Measurements from ENCODE around the gene OOSP2.
"Not testable (repeated sequence)": the region's sequence is repeated elsewhere in the genome, so short reads cannot be mapped to it uniquely, and the experiment has no call there.

Gene OOSP2, protein sequence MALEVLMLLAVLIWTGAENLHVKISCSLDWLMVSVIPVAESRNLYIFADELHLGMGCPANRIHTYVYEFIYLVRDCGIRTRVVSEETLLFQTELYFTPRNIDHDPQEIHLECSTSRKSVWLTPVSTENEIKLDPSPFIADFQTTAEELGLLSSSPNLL

DNA sequence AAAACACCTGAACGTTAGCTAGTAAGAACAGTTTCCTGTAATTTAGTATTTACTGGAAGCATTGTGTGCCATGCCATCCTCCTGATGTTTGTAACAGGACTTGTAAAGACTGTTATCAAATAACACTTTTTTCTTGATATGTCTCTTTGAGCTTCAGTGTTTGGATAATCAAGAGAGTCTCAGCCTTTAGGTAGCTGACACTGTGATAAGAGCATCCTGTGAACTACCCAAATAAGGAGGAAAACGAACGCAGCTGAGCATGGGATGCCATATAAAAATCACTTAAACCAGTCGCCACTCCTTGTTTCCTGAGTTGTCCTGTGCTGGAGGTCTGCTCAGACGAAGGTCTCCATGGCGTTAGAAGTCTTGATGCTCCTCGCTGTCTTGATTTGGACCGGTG is at the start of gene OOSP2:
Gene OOSP2, plus strand, starts transcription at position 301 of the 400 bp plus-strand sequence. Its CDS starts 51 bp downstream, at position 352.
- H3K4me3 ChIP-seq (ENCODE audit: low read depth, low read length), result no peak within 1 kb of the TSS
- no peaks in the 10 kb centered on the region for H3K79me2 ChIP-seq (ENCODE audit: control insufficient read depth, insufficient read depth, low read length, unreplicated experiment)
- H3K27me3 ChIP-seq (ENCODE audit: insufficient read depth, low read length), result no peaks in the 10 kb centered on the region
- no peaks in the 10 kb centered on the region for H3K36me3 ChIP-seq (ENCODE audit: insufficient read depth, low read length)
- H3K27ac ChIP-seq (ENCODE audit: low read depth, low read length), result no peak within 1 kb of the TSS
- no peaks in the 10 kb centered on the region for H3K4me1 ChIP-seq (ENCODE audit: control insufficient read depth, insufficient read depth, low read length, unreplicated experiment)
- H2AFZ ChIP-seq (ENCODE audit: low read length, unreplicated experiment), result no peak within 1 kb of the TSS

DNA sequence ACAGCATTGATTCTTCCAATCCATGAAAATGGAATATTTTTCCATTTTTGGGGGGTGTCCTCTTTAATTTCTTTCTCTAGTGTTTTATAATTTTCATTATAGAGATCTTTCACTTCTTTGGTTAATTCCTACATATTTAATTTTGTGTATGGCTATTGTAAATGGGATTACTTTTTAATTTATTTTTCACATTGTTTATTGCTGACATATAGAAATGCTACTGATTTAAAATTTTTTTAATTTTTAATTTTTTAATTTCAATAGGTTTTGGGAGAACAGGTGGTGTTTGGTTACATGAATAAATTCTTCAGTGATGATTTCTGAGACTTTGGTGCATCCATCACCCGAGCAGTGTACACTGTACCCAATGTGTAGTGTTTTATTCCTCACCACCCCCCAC is 49.8 kb upstream of the OOSP2 start:
- H3K27me3 ChIP-seq (ENCODE audit: insufficient read depth, low read length), result no peaks in the 10 kb centered on the region
- H3K27ac ChIP-seq (ENCODE audit: low read depth, low read length), result no peak overlapping the region
- H2AFZ ChIP-seq (ENCODE audit: low read length, unreplicated experiment), result no peak overlapping the region
- no peaks in the 10 kb centered on the region for H3K36me3 ChIP-seq (ENCODE audit: insufficient read depth, low read length)
- no peak overlapping the region for H3K4me3 ChIP-seq (ENCODE audit: low read depth, low read length)
- no peaks in the 10 kb centered on the region for H3K79me2 ChIP-seq (ENCODE audit: control insufficient read depth, insufficient read depth, low read length, unreplicated experiment)
- H3K4me1 ChIP-seq (ENCODE audit: control insufficient read depth, insufficient read depth, low read length, unreplicated experiment), result no peaks in the 10 kb centered on the region

DNA sequence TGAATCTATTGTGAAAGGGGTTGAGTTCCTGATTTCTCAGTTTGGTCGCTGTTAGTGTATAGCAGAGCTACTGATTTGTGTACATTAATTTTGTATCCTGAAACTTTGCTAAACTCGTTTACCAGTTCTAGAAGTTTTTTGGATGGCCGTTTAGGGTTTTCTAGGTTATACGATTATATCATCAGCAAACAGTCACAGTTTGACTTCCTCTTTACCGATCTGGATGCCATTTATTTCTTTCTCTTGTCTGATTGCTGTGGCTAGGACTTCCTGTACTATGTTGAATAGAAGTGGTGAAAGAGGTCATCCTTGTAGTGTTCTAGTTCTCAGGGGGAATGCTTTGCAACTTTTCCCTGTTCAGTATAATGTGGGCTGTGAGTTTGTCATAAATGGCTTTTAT is 47.8 kb upstream of the OOSP2 start:
- H3K27ac ChIP-seq (ENCODE audit: low read depth, low read length), result no peak overlapping the region
- no peaks in the 10 kb centered on the region for H3K36me3 ChIP-seq (ENCODE audit: insufficient read depth, low read length)
- no peaks in the 10 kb centered on the region for H3K27me3 ChIP-seq (ENCODE audit: insufficient read depth, low read length)
- H3K4me3 ChIP-seq (ENCODE audit: low read depth, low read length), result no peak overlapping the region
- H3K4me1 ChIP-seq (ENCODE audit: control insufficient read depth, insufficient read depth, low read length, unreplicated experiment), result no peaks in the 10 kb centered on the region
- no peak overlapping the region for H2AFZ ChIP-seq (ENCODE audit: low read length, unreplicated experiment)
- no peaks in the 10 kb centered on the region for H3K79me2 ChIP-seq (ENCODE audit: control insufficient read depth, insufficient read depth, low read length, unreplicated experiment)

DNA sequence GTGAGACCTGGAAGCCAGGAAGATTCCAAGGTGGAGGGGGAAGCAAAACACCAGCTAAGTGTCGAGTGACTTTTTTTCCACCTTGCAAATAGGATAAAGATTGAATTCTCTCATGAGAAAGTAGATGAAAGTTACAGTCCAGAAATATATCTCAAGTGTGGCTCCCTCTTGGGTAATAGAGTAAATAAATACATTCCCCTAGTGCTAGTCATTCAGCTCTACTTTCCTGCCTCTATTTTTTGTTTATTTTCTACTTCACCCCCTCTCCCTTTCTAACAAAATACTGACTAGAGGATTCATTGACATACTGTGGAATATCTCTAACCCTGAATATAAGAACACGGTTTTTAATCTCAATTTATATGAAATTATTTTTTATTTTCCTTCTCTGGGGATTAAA is 42.4 kb upstream of the OOSP2 start:
- H3K4me3 ChIP-seq (ENCODE audit: low read depth, low read length), result no peak overlapping the region
- H3K27ac ChIP-seq (ENCODE audit: low read depth, low read length), result no peak overlapping the region
- no peaks in the 10 kb centered on the region for H3K27me3 ChIP-seq (ENCODE audit: insufficient read depth, low read length)
- no peaks in the 10 kb centered on the region for H3K36me3 ChIP-seq (ENCODE audit: insufficient read depth, low read length)
- H3K4me1 ChIP-seq (ENCODE audit: control insufficient read depth, insufficient read depth, low read length, unreplicated experiment), result no peaks in the 10 kb centered on the region
- H3K79me2 ChIP-seq (ENCODE audit: control insufficient read depth, insufficient read depth, low read length, unreplicated experiment), result no peaks in the 10 kb centered on the region
- H2AFZ ChIP-seq (ENCODE audit: low read length, unreplicated experiment), result no peak overlapping the region

DNA sequence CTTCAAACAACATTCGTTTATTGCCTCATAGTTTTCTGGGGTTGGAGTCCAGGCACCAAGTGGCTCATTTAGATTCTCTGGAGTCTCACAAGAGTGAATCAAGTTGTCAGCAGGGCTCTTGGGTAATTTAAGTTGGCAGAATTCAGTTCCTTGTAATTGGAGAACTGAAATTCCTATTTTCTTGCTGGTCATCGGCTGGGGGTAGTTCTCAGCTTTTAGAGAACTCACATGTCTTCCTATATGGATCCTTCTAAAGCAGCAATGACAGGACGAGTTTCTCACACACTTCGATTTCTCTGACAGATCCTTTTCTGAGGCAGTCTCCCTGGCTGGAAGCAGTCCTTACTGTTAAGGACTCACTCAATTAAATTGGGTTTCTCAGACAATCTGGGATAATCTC is 40.5 kb upstream of the OOSP2 start:
- Histone ChIP-seq H3K4me3 (ENCODE audit: low read depth, low read length) (no peak overlapping the region), H3K27me3 (ENCODE audit: insufficient read depth, low read length) (no peaks in the 10 kb centered on the region), H3K27ac (ENCODE audit: low read depth, low read length) (no peak overlapping the region), H3K79me2 (ENCODE audit: control insufficient read depth, insufficient read depth, low read length, unreplicated experiment) (no peaks in the 10 kb centered on the region), H3K36me3 (ENCODE audit: insufficient read depth, low read length) (no peaks in the 10 kb centered on the region), H3K4me1 (ENCODE audit: control insufficient read depth, insufficient read depth, low read length, unreplicated experiment) (no peaks in the 10 kb centered on the region), H2AFZ (ENCODE audit: low read length, unreplicated experiment) (no peak overlapping the region)

DNA sequence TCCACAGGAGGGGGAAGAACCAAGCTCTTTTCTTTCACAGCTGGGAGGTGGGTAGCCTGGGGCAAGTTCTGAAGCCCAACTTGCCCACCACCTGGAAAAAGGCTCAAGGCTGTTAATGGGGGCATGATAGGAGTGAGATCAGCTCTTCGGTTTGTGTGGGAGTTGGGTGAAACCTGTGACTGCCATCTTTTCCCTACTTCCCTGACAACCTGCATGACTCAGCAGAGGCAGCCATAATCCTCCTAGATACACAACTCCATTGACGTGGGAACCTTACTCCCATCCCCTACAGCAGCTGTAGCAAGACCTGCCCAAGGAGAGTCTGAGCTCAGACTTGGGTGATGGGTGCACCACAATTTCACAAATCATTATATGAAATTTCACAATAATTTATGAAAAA is 36.5 kb upstream of the OOSP2 start:
- no peaks in the 10 kb centered on the region for H3K36me3 ChIP-seq (ENCODE audit: insufficient read depth, low read length)
- no peaks in the 10 kb centered on the region for H3K4me1 ChIP-seq (ENCODE audit: control insufficient read depth, insufficient read depth, low read length, unreplicated experiment)
- H3K27ac ChIP-seq (ENCODE audit: low read depth, low read length), result no peak overlapping the region
- no peak overlapping the region for H3K4me3 ChIP-seq (ENCODE audit: low read depth, low read length)
- H3K27me3 ChIP-seq (ENCODE audit: insufficient read depth, low read length), result no peaks in the 10 kb centered on the region
- H3K79me2 ChIP-seq (ENCODE audit: control insufficient read depth, insufficient read depth, low read length, unreplicated experiment), result no peaks in the 10 kb centered on the region
- no peak overlapping the region for H2AFZ ChIP-seq (ENCODE audit: low read length, unreplicated experiment)

DNA sequence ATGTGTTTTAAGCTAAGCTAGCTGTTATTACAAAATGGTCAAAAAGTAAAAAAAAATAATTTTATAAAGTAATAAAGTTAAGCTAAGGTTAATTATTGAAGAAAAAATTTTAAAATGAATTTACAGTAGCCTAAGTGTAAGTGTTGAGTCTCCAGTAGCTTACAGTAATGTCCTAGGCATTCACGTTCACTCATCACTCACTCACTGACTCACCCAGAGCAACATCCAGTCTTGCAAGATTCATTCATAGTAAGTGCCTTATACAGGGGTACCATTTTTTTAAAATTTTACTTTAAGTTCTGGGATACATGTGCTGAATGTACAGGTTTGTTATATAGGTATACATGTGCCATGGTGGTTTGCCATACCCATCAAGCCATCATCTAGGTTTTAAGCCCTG is 34.8 kb upstream of the OOSP2 start:
- Histone ChIP-seq H2AFZ (ENCODE audit: low read length, unreplicated experiment) (no peak overlapping the region), H3K36me3 (ENCODE audit: insufficient read depth, low read length) (no peaks in the 10 kb centered on the region), H3K79me2 (ENCODE audit: control insufficient read depth, insufficient read depth, low read length, unreplicated experiment) (no peaks in the 10 kb centered on the region), H3K27me3 (ENCODE audit: insufficient read depth, low read length) (no peaks in the 10 kb centered on the region), H3K4me3 (ENCODE audit: low read depth, low read length) (no peak overlapping the region), H3K4me1 (ENCODE audit: control insufficient read depth, insufficient read depth, low read length, unreplicated experiment) (no peaks in the 10 kb centered on the region), H3K27ac (ENCODE audit: low read depth, low read length) (no peak overlapping the region)

DNA sequence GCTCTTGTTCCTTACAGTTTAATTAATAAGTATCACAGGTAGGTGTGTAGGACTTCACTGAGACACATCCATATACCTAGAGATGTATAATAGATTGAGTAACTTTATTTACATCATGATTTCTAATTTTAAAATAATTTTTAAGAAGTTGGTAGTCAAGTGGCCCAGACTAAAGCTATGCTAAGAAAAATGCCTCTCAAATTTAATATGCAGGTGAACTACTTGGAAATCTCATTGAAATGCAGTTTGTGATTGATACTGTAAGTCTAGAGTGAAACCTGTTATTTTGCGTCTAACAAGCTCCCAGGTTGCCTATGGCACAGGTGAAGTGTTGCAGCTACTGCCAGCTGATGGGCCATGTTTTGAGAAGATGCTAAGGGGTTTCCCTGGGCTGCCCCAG is 23.3 kb upstream of the OOSP2 start, which contains the start of gene OOSP4B:
Gene OOSP4B, plus strand, starts transcription at position 301 of the 400 bp plus-strand sequence.
- H3K27ac ChIP-seq (ENCODE audit: low read depth, low read length), result no peak within 1 kb of the TSS
- H3K4me3 ChIP-seq (ENCODE audit: low read depth, low read length), result no peak within 1 kb of the TSS
- no peaks in the 10 kb centered on the region for H3K36me3 ChIP-seq (ENCODE audit: insufficient read depth, low read length)
- no peak within 1 kb of the TSS for H2AFZ ChIP-seq (ENCODE audit: low read length, unreplicated experiment)
- no peaks in the 10 kb centered on the region for H3K4me1 ChIP-seq (ENCODE audit: control insufficient read depth, insufficient read depth, low read length, unreplicated experiment)
- no peaks in the 10 kb centered on the region for H3K79me2 ChIP-seq (ENCODE audit: control insufficient read depth, insufficient read depth, low read length, unreplicated experiment)
- no peaks in the 10 kb centered on the region for H3K27me3 ChIP-seq (ENCODE audit: insufficient read depth, low read length)

DNA sequence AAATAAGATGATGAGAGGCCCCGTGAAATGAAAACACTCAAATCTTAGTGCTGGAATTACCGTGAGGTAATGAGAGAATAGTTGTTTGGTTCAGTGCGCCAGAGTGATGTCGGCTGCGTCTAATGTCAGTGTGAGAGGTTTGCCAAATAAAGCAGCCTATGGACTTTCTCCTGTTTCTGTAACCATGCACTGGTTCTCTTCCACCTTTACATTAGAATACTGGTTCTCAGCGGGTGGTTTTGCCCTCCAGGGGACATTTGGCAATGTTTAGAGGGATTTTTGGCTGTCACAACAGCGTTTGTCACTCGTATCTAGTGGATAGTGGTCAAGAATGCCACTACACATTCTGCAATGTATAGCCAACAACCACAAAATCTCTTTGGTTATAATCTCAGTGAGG is 22.2 kb upstream of the OOSP2 start:
- H3K4me3 ChIP-seq (ENCODE audit: low read depth, low read length), result no peak overlapping the region
- H3K79me2 ChIP-seq (ENCODE audit: control insufficient read depth, insufficient read depth, low read length, unreplicated experiment), result no peaks in the 10 kb centered on the region
- H3K36me3 ChIP-seq (ENCODE audit: insufficient read depth, low read length), result no peaks in the 10 kb centered on the region
- H3K27ac ChIP-seq (ENCODE audit: low read depth, low read length), result no peak overlapping the region
- H3K4me1 ChIP-seq (ENCODE audit: control insufficient read depth, insufficient read depth, low read length, unreplicated experiment), result no peaks in the 10 kb centered on the region
- no peaks in the 10 kb centered on the region for H3K27me3 ChIP-seq (ENCODE audit: insufficient read depth, low read length)
- H2AFZ ChIP-seq (ENCODE audit: low read length, unreplicated experiment), result no peak overlapping the region

DNA sequence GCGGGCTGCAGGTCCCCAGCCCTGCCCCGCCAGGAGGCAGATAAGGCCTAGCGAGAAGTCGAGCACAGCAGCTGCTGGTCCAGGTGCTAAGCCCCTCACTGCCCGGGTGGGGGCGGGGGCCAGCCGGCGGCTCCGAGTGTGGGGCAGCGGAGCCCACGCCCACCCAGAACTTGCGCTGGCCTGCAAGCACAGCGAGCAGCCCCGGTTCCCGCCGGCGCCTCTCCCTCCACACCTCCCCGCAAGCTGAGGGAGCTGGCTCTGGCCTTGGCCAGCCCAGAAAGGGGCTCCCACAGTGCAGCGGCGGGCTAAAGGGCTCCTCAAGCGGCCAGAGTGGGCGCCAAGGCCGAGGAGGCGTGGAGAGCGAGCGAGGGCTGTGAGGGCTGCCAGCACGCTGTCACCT is 19.8 kb upstream of the OOSP2 start:
- H3K27me3 ChIP-seq (ENCODE audit: insufficient read depth, low read length); H3K79me2 ChIP-seq (ENCODE audit: control insufficient read depth, insufficient read depth, low read length, unreplicated experiment); H3K4me1 ChIP-seq (ENCODE audit: control insufficient read depth, insufficient read depth, low read length, unreplicated experiment); H3K36me3 ChIP-seq (ENCODE audit: insufficient read depth, low read length); H3K27ac ChIP-seq (ENCODE audit: low read depth, low read length); H2AFZ ChIP-seq (ENCODE audit: low read length, unreplicated experiment); H3K4me3 ChIP-seq (ENCODE audit: low read depth, low read length): not testable (repeated sequence)

DNA sequence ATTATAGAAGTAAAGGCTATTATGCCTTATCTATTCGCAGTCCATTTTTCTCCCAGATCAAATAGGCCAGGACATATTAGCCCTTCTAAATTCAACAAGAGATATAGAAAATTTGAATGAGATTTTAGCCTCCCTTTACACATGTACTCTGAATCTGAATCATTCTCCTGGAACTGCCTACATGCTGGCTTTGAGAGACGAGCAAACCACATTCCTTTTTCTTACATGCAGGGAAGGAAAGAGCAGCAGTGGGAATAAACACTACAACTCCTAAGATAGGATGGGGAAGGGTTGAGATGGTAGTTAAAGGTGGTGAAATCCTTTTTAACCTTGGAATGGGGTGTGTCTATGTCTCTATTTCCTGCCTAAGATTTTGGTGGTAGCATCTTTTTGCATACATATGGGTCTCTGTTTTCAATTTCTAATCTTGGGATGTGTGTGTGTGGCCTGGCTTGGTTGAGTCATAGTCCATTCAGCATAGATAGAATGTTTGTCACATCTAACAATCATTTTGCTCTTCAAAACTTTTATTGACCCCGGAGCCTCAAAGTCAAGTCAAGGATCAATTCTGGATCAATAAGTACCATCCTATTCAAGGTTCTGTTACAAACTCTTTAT is 11.1 kb upstream of the OOSP2 start:
- Histone ChIP-seq H3K4me3 (ENCODE audit: low read depth, low read length) (no peak overlapping the region), H2AFZ (ENCODE audit: low read length, unreplicated experiment) (no peak overlapping the region), H3K79me2 (ENCODE audit: control insufficient read depth, insufficient read depth, low read length, unreplicated experiment) (no peaks in the 10 kb centered on the region), H3K4me1 (ENCODE audit: control insufficient read depth, insufficient read depth, low read length, unreplicated experiment) (no peaks in the 10 kb centered on the region), H3K36me3 (ENCODE audit: insufficient read depth, low read length) (no peaks in the 10 kb centered on the region), H3K27me3 (ENCODE audit: insufficient read depth, low read length) (no peaks in the 10 kb centered on the region), H3K27ac (ENCODE audit: low read depth, low read length) (no peak overlapping the region)

Data from ACC112 (cell line).